ENCODE measurements around the gene CHRNB2. TPM values are rescaled to one million over a fixed set of nuclear protein-coding genes. Genes with fewer than 3 reads are reported as not detected.

Gene CHRNB2
- total RNA-seq, 2 donors from 2014 or later: 0.05 to 0.74 TPM

- intact Hi-C loops (cut with DNase I): no loop called here
Measured at GRCh38 chr1:154619181-154619948, 51.8 kb downstream of the CHRNB2 start.

GRCh38 chr1:154620751-154621150 lies 53.2 kb downstream of the CHRNB2 start:
- WGBS: 49% methylated on average over 3 of the region's 3 CpGs
- intact Hi-C loops (cut with DNase I): loop anchor here (10.0 kb wide), 1 partner anchor 206 kb away; no protein-coding TSS in a partner anchor
- no peak overlapping the region for H3K27ac ChIP-seq
- H3K4me1 ChIP-seq (replicated peaks): no peaks in the 10 kb centered on the region
- no peaks in the 10 kb centered on the region for H3K27me3 ChIP-seq (replicated peaks; ENCODE audit: insufficient read depth)
- no peak for DNase-seq (ENCODE audit: low spot score)
- no peaks in the 10 kb centered on the region for H3K9me3 ChIP-seq
- no peak overlapping the region for H3K4me3 ChIP-seq
- H3K36me3 ChIP-seq: no peaks in the 10 kb centered on the region
- no peak for TF ChIP-seq POLR2A (IDR thresholded peaks at IDR 0.05)
- no peak for TF ChIP-seq CTCF (IDR thresholded peaks at IDR 0.05)
- TF ChIP-seq POLR2AphosphoS5 (IDR thresholded peaks at IDR 0.05): no peak

More at GRCh38 chr1:154619181-154619948, 51.8 kb downstream of the CHRNB2 start:
- TF ChIP-seq POLR2AphosphoS5 (IDR thresholded peaks at IDR 0.05) (no peak), POLR2A (IDR thresholded peaks at IDR 0.05) (no peak), CTCF (IDR thresholded peaks at IDR 0.05) (no peak)
- H3K36me3 ChIP-seq: no peaks in the 10 kb centered on the region
- WGBS: 91% methylated on average over 5 of the region's 5 CpGs
- no peak for DNase-seq (ENCODE audit: low spot score)
- no peaks in the 10 kb centered on the region for H3K27me3 ChIP-seq (replicated peaks; ENCODE audit: insufficient read depth)
- H3K27ac ChIP-seq: no peak overlapping the region
- no peak overlapping the region for H3K4me3 ChIP-seq
- no peaks in the 10 kb centered on the region for H3K9me3 ChIP-seq
- no peaks in the 10 kb centered on the region for H3K4me1 ChIP-seq (replicated peaks)

GRCh38 chr1:154621875-154622274 lies 54.3 kb downstream of the CHRNB2 start:
- H3K27me3 ChIP-seq (replicated peaks; ENCODE audit: insufficient read depth): no peaks in the 10 kb centered on the region
- peaks cover 7% of the 10 kb centered on the region for H3K4me1 ChIP-seq (replicated peaks)
- H3K27ac ChIP-seq: no peak overlapping the region
- no peak overlapping the region for H3K4me3 ChIP-seq
- DNase-seq (ENCODE audit: low spot score): no peak
- no peaks in the 10 kb centered on the region for H3K9me3 ChIP-seq
- H3K36me3 ChIP-seq: no peaks in the 10 kb centered on the region
- 71% methylated on average over 5 of the region's 5 CpGs for WGBS
- TF ChIP-seq POLR2A (IDR thresholded peaks at IDR 0.05) (no peak), POLR2AphosphoS5 (IDR thresholded peaks at IDR 0.05) (no peak), CTCF (IDR thresholded peaks at IDR 0.05) (no peak)
- intact Hi-C loops (cut with DNase I): loop anchor here (10.0 kb wide), 1 partner anchor 207 kb away; no protein-coding TSS in a partner anchor

- TF ChIP-seq POLR2AphosphoS5 (IDR thresholded peaks at IDR 0.05) (no peak), CTCF (IDR thresholded peaks at IDR 0.05) (no peak), POLR2A (IDR thresholded peaks at IDR 0.05) (no peak)
- peaks cover 7% of the 10 kb centered on the region for H3K4me1 ChIP-seq (replicated peaks)
- intact Hi-C loops (cut with DNase I): loop anchor here (10.0 kb wide), 1 partner anchor 208 kb away; no protein-coding TSS in a partner anchor
- H3K9me3 ChIP-seq: no peaks in the 10 kb centered on the region
- no peak overlapping the region for H3K27ac ChIP-seq
- H3K4me3 ChIP-seq: no peak overlapping the region
- no peaks in the 10 kb centered on the region for H3K27me3 ChIP-seq (replicated peaks; ENCODE audit: insufficient read depth)
- H3K36me3 ChIP-seq: no peaks in the 10 kb centered on the region
- DNase-seq (ENCODE audit: low spot score): no peak
Measured at GRCh38 chr1:154622503-154623039, 55.0 kb downstream of the CHRNB2 start.

Data from prostate gland (tissue), 2 donors.